Adrenal gland (tissue), 12 donors: Measurements from ENCODE around the gene TMEM17. TPM values are rescaled to one million over a fixed set of nuclear protein-coding genes. Genes with fewer than 3 reads are reported as not detected.

Source experiments
- DNase-seq, 7 donors: peaks; one replicate each; pipeline ENCODE4 v3.0.0-alpha.2; 2019 to 2020
- H3K27ac ChIP-seq, 5 donors: fragments of 200-600 bp; sonication (generic) in 4 of 5; 1 replicate in 3 of 5; 2 replicates in 2 of 5; pipeline versions ENCODE4 v1.5.1 to v1.8.0; 2016 to 2020; ENCODE audit warnings: mild to moderate bottlenecking in 1 of 5
- H3K27me3 ChIP-seq: fragments of 200-600 bp; 2 replicates; pipeline ENCODE4 v1.8.0; 2021
- H3K36me3 ChIP-seq, 2 donors: fragments of 200-600 bp; replicated peaks in 1 of 2; 1 replicate in 1 of 2; 2 replicates in 1 of 2; pipeline versions ENCODE4 v1.5.1 to v1.8.0; 2018 to 2022
- H3K4me1 ChIP-seq, 2 donors: fragments of 200-600 bp; replicated peaks in 1 of 2; 1 replicate in 1 of 2; 2 replicates in 1 of 2; pipeline versions ENCODE4 v1.5.1 to v1.8.0; 2018 to 2021
- H3K4me3 ChIP-seq, 4 donors: fragments of 200-600 bp; sonication (generic) in 3 of 4; one replicate each; pipeline ENCODE4 v1.5.1; 2016 to 2018
- H3K9me3 ChIP-seq, 3 donors: fragments of 200-600 bp; sonication (generic) in 1 of 3; replicated peaks in 1 of 3; 1 replicate in 2 of 3; 2 replicates in 1 of 3; pipeline versions ENCODE4 v1.5.1 to v1.8.0; 2016 to 2021
- CTCF ChIP-seq, 6 experiments: fragments of 450-650 bp in 4 of 6; fragments of 200-600 bp in 2 of 6; sonication (generic) in 1 of 6; IDR thresholded peaks; 1 replicate in 5 of 6; 2 replicates in 1 of 6; pipeline versions ENCODE4 v1.5.1 to v1.8.0; 2016 to 2021; ENCODE audit warnings: antibody characterized with exemption in 6 of 6, mild to moderate bottlenecking in 2 of 6, moderate library complexity in 1 of 6
- POLR2A ChIP-seq, 2 donors: fragments of 450-650 bp; IDR thresholded peaks; one replicate each; pipeline ENCODE4 v1.6.1; 2017; ENCODE audit warnings: antibody characterized with exemption in 2 of 2, mild to moderate bottlenecking in 2 of 2, moderate library complexity in 1 of 2
- WGBS, 4 donors: extraction: QIAGEN DNeasy Blood & Tissue Kit in 2 of 4; methylation state at CpG; one replicate each; pipeline versions ENCODE4 v1.1.5 to v1.1.7; 2013 to 2017; 5-methylcytosine and 5-hydroxymethylcytosine counted together
- intact Hi-C, 2 donors: fragments of 100-400 bp; cut with DNase I; formaldehyde crosslinking; loops; one replicate each; pipeline versions ENCODE4 v1.14.1 to v1.15.0; 2022 to 2023
- polyA plus RNA-seq, 3 donors: library from polyadenylated mRNA; stranded (reverse); fragments of 200-250 nt in 2 of 3; fragments of 350-450 nt in 1 of 3; fragmentation: Illumina TruSeq in 1 of 3; extraction: RNeasy Lipid Tissue Mini Kit (QIAGEN cat#74804) in 1 of 3; gene quantifications; one replicate each; pipeline ENCODE4 v1.2.3, GENCODE V29; 2013 to 2014
- total RNA-seq, 9 donors: library from RNA; depleted of rRNA in 4 of 9; stranded (reverse); fragments of >200 nt in 4 of 9; fragments of 120-200 nt in 1 of 9; fragmentation: NEBNext Ultra II Directional in 1 of 9; extraction: Animal tissue kit (Norgen Biotek cat#: 25700) in 1 of 9; gene quantifications; one replicate each; pipeline versions ENCODE4 v1.1.0 to v1.2.4, GENCODE V29; 2013 to 2023
- donor health status: healthy with polysubstance abuse.
- donor health status: Bipolar disorder and iron deficiency.
- donor health status: DM: yes; HTN: yes; CAD: no.
- donor health status: DM: no; HTN: no; CAD: no.
- donor health status: DM: no; HTN: no; CAD: no.
- donor health status: DM: yes; HTN: yes; CAD: no.

The TMEM17 gene
- total and polyA plus RNA-seq, 12 donors = 0.30 to 7.2 (median 3.5) TPM

- H3K36me3 ChIP-seq = no peaks in the 10 kb centered on the region
- intact Hi-C loops = loop anchor here in 1 of 2 donors (5.0 kb wide), 1 partner anchor 314 kb away; no protein-coding TSS in a partner anchor
- no peak for DNase-seq
- WGBS, 4 donors = 90 to 95% (median 92%) methylated on average over 6 of the region's 6 CpGs
- H3K9me3 ChIP-seq = no peaks in the 10 kb centered on the region
- H3K27me3 ChIP-seq = no peaks in the 10 kb centered on the region
- TF ChIP-seq CTCF (IDR thresholded peaks at IDR 0.05) (no peak), POLR2A (IDR thresholded peaks at IDR 0.05) (no peak)
- H3K27ac ChIP-seq = no peak overlapping the region
- H3K4me1 ChIP-seq = peaks cover 0 to 9% of the 10 kb centered on the region in 2 donors
- no peak overlapping the region for H3K4me3 ChIP-seq
Measured at GRCh38 chr2:62458671-62459081, 47.3 kb downstream of the TMEM17 start.

GRCh38 chr2:62458206-62458641, 47.8 kb downstream of the TMEM17 start:
- WGBS, 4 donors = 93 to 97% (median 95%) methylated on average over 9 to 11 of the region's 11 CpGs
- TF ChIP-seq POLR2A (IDR thresholded peaks at IDR 0.05) (no peak), CTCF (IDR thresholded peaks at IDR 0.05) (no peak)
- Histone ChIP-seq H3K9me3 (no peaks in the 10 kb centered on the region), H3K4me3 (no peak overlapping the region), H3K27me3 (no peaks in the 10 kb centered on the region), H3K36me3 (no peaks in the 10 kb centered on the region), H3K4me1 (peaks cover 0 to 9% of the 10 kb centered on the region in 2 donors), H3K27ac (no peak overlapping the region)
- DNase-seq = no peak
- intact Hi-C loops = loop anchor here in 1 of 2 donors (5.0 kb wide), 1 partner anchor 314 kb away; no protein-coding TSS in a partner anchor

- no peaks in the 10 kb centered on the region for H3K27me3 ChIP-seq
- H3K27ac ChIP-seq = peak overlapping the region in 2 of 5 donors; percentile 66 to 83
- no peaks in the 10 kb centered on the region for H3K9me3 ChIP-seq
- no peaks in the 10 kb centered on the region for H3K36me3 ChIP-seq
- TF ChIP-seq CTCF (IDR thresholded peaks at IDR 0.05) (no peak), POLR2A (IDR thresholded peaks at IDR 0.05) (no peak)
- intact Hi-C loops = loop anchor here (2.0 to 5.0 kb wide), 2 partner anchors 315 to 317 kb away; no protein-coding TSS in a partner anchor
- peak overlapping the region in 2 of 4 donors; percentile 58 to 73 for H3K4me3 ChIP-seq
- no peak for DNase-seq
- 59 to 76% (median 60%) methylated on average over 9 to 11 of the region's 11 CpGs for WGBS, 4 donors
- H3K4me1 ChIP-seq = peaks cover 0 to 9% of the 10 kb centered on the region in 2 donors
Measured at GRCh38 chr2:62457556-62457955, 48.4 kb downstream of the TMEM17 start.

GRCh38 chr2:62456721-62457539, 49.1 kb downstream of the TMEM17 start:
- intact Hi-C loops = loop anchor here (2.0 to 5.0 kb wide), 2 partner anchors 315 to 318 kb away; no protein-coding TSS in a partner anchor
- Histone ChIP-seq H3K9me3 (no peaks in the 10 kb centered on the region), H3K4me3 (peak overlapping the region; percentile 58 to 89 (median 70)), H3K27ac (peak overlapping the region in 4 of 5 donors; percentile 44 to 83 (median 68)), H3K27me3 (no peaks in the 10 kb centered on the region), H3K4me1 (peaks cover 0 to 9% of the 10 kb centered on the region in 2 donors), H3K36me3 (no peaks in the 10 kb centered on the region)
- DNase-seq = peak; percentile 64 to 80 (median 73)
- 5 to 10% (median 7%) methylated on average over 7 to 52 of the region's 52 CpGs for WGBS, 4 donors
- TF ChIP-seq POLR2A (IDR thresholded peaks at IDR 0.05) (no peak), CTCF (IDR thresholded peaks at IDR 0.05) (peak; percentile 84 to 99 (median 98))
